OCI-LY1 (cell line): ENCODE data around the gene KANK3.
A peak's percentile ranks its signal among the peaks of the same experiment; 100 is the strongest.
"Not testable (repeated sequence)": the region's sequence is repeated elsewhere in the genome, so short reads cannot be mapped to it uniquely, and the experiment has no call there.

Experiments used
- H2AFZ ChIP-seq: fragments of 200-600 bp; sonication (generic), shearing (Covaris generic); 2 replicates; pipeline ENCODE4 v1.6.0; 2014; ENCODE audit warnings: antibody characterized with exemption, mild to moderate bottlenecking, low read length
- H3F3A ChIP-seq: fragments of 200-600 bp; sonication (generic), shearing (Covaris generic); 2 replicates; pipeline ENCODE4 v1.6.0; 2014; ENCODE audit warnings: mild to moderate bottlenecking, antibody characterized with exemption, low read length, moderate library complexity; ENCODE audit not compliant: insufficient read depth
- H3K27ac ChIP-seq: fragments of 200-600 bp; sonication (generic); 2 replicates; pipeline ENCODE4 v1.5.1; 2014; ENCODE audit warnings: low read length, mixed run types, mild to moderate bottlenecking, low read depth; ENCODE audit not compliant: poor library complexity, severe bottlenecking
- H3K27me3 ChIP-seq: fragments of 200-600 bp; sonication (generic); 2 replicates; pipeline ENCODE4 v1.6.0; 2014; ENCODE audit warnings: antibody characterized with exemption, mild to moderate bottlenecking, low read length, moderate library complexity; ENCODE audit not compliant: insufficient read depth
- H3K36me3 ChIP-seq: fragments of 200-600 bp; sonication (generic); 2 replicates; pipeline ENCODE4 v1.6.1; 2014; ENCODE audit warnings: mild to moderate bottlenecking, antibody characterized with exemption, low read length, moderate library complexity, mixed read lengths; ENCODE audit not compliant: insufficient read depth
- H3K4me1 ChIP-seq: fragments of 200-600 bp; sonication (generic); 2 replicates; pipeline ENCODE4 v1.5.1; 2014; ENCODE audit warnings: mild to moderate bottlenecking, low read length, moderate library complexity; ENCODE audit not compliant: insufficient read depth, severe bottlenecking
- H3K4me2 ChIP-seq: fragments of 200-600 bp; sonication (generic), shearing (Covaris generic); 2 replicates; pipeline ENCODE4 v1.6.1; 2014; ENCODE audit warnings: low read length
- H3K4me3 ChIP-seq: fragments of 200-600 bp; sonication (generic); 2 replicates; pipeline ENCODE4 v1.5.1; 2014; ENCODE audit warnings: low read length, low read depth, mild to moderate bottlenecking, mixed read lengths; ENCODE audit not compliant: poor library complexity, severe bottlenecking
- H3K79me2 ChIP-seq: fragments of 200-600 bp; shearing (Covaris generic); 2 replicates; pipeline ENCODE4 v1.6.1; 2016; ENCODE audit warnings: mixed run types, low read length, mixed read lengths; ENCODE audit not compliant: insufficient read depth
- H3K9ac ChIP-seq: fragments of 200-600 bp; sonication (generic), shearing (Covaris generic); 2 replicates; pipeline ENCODE4 v1.6.1; 2014; ENCODE audit warnings: mild to moderate bottlenecking, low read length, mixed read lengths
- H3K9me2 ChIP-seq: fragments of 200-600 bp; sonication (generic), shearing (Covaris generic); 2 replicates; pipeline ENCODE4 v1.6.1; 2014; ENCODE audit warnings: low read depth, mild to moderate bottlenecking, low read length, mixed read lengths
- H3K9me3 ChIP-seq: fragments of 200-600 bp; shearing (Covaris generic); 2 replicates; pipeline ENCODE4 v1.6.1; 2014; ENCODE audit warnings: low read length, mixed read lengths
- H4K20me1 ChIP-seq: fragments of 200-600 bp; sonication (generic), shearing (Covaris generic); 2 replicates; pipeline ENCODE4 v1.6.0; 2016; ENCODE audit warnings: mild to moderate bottlenecking, low read length; ENCODE audit not compliant: insufficient read depth
- EZH2 ChIP-seq: fragments of 200-600 bp; sonication (generic), shearing (Covaris generic); IDR thresholded peaks from 2 replicates; pipeline ENCODE4 v1.8.0; 2017; ENCODE audit warnings: borderline replicate concordance, mixed run types, mild to moderate bottlenecking, antibody characterized with exemption, low read length, moderate library complexity, mixed read lengths
- TF ChIP-seq, protein P1 (sequence below): fragments of 200-600 bp; sonication (generic), shearing (Covaris generic); IDR thresholded peaks from 2 replicates; pipeline ENCODE4 v1.5.1; 2017; ENCODE audit warnings: mild to moderate bottlenecking, antibody characterized with exemption, low read length, moderate library complexity, mixed read lengths

The KANK3 gene

DNA sequence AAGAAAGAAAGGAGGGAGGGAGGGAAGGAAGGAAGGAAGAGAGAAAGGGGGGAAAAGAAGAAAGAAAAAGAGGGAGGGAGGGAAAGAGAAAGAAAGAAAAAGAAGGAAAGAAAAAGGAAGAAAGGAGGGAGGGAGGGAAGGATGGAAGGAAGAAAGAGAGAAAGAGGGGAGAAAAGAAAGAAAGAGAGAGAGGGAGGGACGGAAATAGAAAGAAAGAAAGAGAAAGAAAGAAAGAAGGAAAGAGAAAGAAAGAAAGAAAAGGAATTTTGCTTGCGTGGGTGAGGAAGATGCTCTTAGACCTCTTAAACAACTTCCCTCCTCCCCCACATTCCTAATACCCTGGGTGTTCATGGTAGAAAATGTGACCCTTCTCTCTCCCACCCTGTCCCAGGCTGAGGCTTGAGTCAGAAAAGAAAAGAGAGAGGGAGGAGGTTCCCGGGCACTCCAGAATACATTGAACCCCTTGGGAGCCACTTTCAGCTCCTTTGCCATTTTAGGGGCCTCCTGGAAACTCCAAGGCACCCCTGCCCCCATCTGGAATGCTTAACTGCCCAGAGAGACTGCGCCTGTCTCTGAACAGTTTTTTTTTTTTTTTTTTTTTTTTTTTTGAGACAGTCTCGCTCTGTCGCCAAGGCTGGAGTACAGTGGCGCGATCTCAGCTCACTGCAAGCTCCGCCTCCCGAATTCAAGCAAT, 9.2 kb upstream of the KANK3 start:
- Histone ChIP-seq H3K9me2 (no peaks in the 10 kb centered on the region), H2AFZ (no peak overlapping the region), H3K9me3 (peaks cover 7% of the 10 kb centered on the region; the same call in 1 of the 2 replicates), H4K20me1 (no peaks in the 10 kb centered on the region), H3K9ac (no peak overlapping the region), H3K27me3 (peaks cover 10% of the 10 kb centered on the region; the same call in 1 of the 2 replicates), H3K79me2 (no peaks in the 10 kb centered on the region), H3K4me1 (no peaks in the 10 kb centered on the region), H3K4me2 (no peak overlapping the region), H3K36me3 (no peaks in the 10 kb centered on the region; the same call in 1 of the 2 replicates), H3K27ac (no peak overlapping the region), H3K4me3 (no peak overlapping the region), H3F3A (no peaks in the 10 kb centered on the region)
- no peak for TF ChIP-seq EZH2
- TF ChIP-seq, protein P1, sequence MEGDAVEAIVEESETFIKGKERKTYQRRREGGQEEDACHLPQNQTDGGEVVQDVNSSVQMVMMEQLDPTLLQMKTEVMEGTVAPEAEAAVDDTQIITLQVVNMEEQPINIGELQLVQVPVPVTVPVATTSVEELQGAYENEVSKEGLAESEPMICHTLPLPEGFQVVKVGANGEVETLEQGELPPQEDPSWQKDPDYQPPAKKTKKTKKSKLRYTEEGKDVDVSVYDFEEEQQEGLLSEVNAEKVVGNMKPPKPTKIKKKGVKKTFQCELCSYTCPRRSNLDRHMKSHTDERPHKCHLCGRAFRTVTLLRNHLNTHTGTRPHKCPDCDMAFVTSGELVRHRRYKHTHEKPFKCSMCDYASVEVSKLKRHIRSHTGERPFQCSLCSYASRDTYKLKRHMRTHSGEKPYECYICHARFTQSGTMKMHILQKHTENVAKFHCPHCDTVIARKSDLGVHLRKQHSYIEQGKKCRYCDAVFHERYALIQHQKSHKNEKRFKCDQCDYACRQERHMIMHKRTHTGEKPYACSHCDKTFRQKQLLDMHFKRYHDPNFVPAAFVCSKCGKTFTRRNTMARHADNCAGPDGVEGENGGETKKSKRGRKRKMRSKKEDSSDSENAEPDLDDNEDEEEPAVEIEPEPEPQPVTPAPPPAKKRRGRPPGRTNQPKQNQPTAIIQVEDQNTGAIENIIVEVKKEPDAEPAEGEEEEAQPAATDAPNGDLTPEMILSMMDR = no peak

- H4K20me1 ChIP-seq, H3K9me2 ChIP-seq, H3K27ac ChIP-seq, H3F3A ChIP-seq, H3K4me1 ChIP-seq, H3K9me3 ChIP-seq, H3K4me3 ChIP-seq, H3K36me3 ChIP-seq, H3K79me2 ChIP-seq, H3K9ac ChIP-seq, H3K4me2 ChIP-seq, H3K27me3 ChIP-seq, H2AFZ ChIP-seq: not testable (repeated sequence)
Measured at GRCh38 chr19:8349629-8350372, 6.7 kb upstream of the KANK3 start.

- H3K4me1 ChIP-seq = peaks cover 5% of the 10 kb centered on the region
- no peaks in the 10 kb centered on the region for H4K20me1 ChIP-seq
- no peak overlapping the region for H3K9ac ChIP-seq
- H3K79me2 ChIP-seq = no peaks in the 10 kb centered on the region
- H3K36me3 ChIP-seq = no peaks in the 10 kb centered on the region
- 0 out of 2 replicates have a peak, but pooled peaks cover 7% of the 10 kb centered on the region for H3K27me3 ChIP-seq
- TF ChIP-seq, protein P1 = no peak
- TF ChIP-seq EZH2 = no peak
- no peaks in the 10 kb centered on the region for H3K9me2 ChIP-seq
- peak overlapping the region; percentile 70; the same call in 1 of the 2 replicates for H3K4me2 ChIP-seq
- H3K9me3 ChIP-seq = no peaks in the 10 kb centered on the region
- H3K27ac ChIP-seq = no peak overlapping the region
- no peaks in the 10 kb centered on the region for H3F3A ChIP-seq
- H3K4me3 ChIP-seq = peak overlapping the region; percentile 53
- no peak overlapping the region for H2AFZ ChIP-seq
Measured at GRCh38 chr19:8343483-8343844, 402 bp upstream of the KANK3 start.
